GM21737 (cell line): ENCODE data around the gene FRMD5.
"Not testable (repeated sequence)": the region's sequence is repeated elsewhere in the genome, so short reads cannot be mapped to it uniquely, and the experiment has no call there.

Experiments
- ATAC-seq: cut with Tn5 transposase; IDR thresholded peaks from one replicate; pipeline ENCODE4 v1.9.1; 2021; ENCODE audit warnings: mild to moderate bottlenecking, moderate library complexity; ENCODE audit not compliant: unreplicated experiment

FRMD5 gene

GRCh38 chr15:44034933-44035624 lies 160.0 kb downstream of the FRMD5 start:
- no peak for ATAC-seq

GRCh38 chr15:44034334-44034733 lies 160.7 kb downstream of the FRMD5 start:
- no peak for ATAC-seq

- ATAC-seq: no peak
Measured at GRCh38 chr15:44033894-44034293, 161.2 kb downstream of the FRMD5 start.

GRCh38 chr15:44032820-44033219 lies 162.3 kb downstream of the FRMD5 start:
- not testable (repeated sequence) for ATAC-seq

- ATAC-seq: no peak
Measured at GRCh38 chr15:44029940-44030568, 165.0 kb downstream of the FRMD5 start.

- ATAC-seq: no peak
Measured at GRCh38 chr15:44029003-44029402, 166.1 kb downstream of the FRMD5 start.

GRCh38 chr15:44028349-44028748 lies 166.7 kb downstream of the FRMD5 start:
- ATAC-seq: no peak

- no peak for ATAC-seq
Measured at GRCh38 chr15:44024155-44024554, 170.9 kb downstream of the FRMD5 start.

GRCh38 chr15:44023176-44023575 lies 171.9 kb downstream of the FRMD5 start:
- ATAC-seq: no peak

- no peak for ATAC-seq
Measured at GRCh38 chr15:44018151-44018550, 176.9 kb downstream of the FRMD5 start.

GRCh38 chr15:44015545-44016305 lies 179.3 kb downstream of the FRMD5 start:
- ATAC-seq: no peak

GRCh38 chr15:44011238-44011854 lies 183.7 kb downstream of the FRMD5 start:
- ATAC-seq: no peak

- ATAC-seq: no peak
Measured at GRCh38 chr15:44010089-44010488, 185.0 kb downstream of the FRMD5 start.

- no peak for ATAC-seq
Measured at GRCh38 chr15:44009038-44009437, 186.0 kb downstream of the FRMD5 start.

- not testable (repeated sequence) for ATAC-seq
Measured at GRCh38 chr15:44000248-44000647, 194.8 kb downstream of the FRMD5 start.

- no peak for ATAC-seq
Measured at GRCh38 chr15:43998607-43999006, 196.5 kb downstream of the FRMD5 start.

- ATAC-seq: no peak
Measured at GRCh38 chr15:43991206-43991605, 203.9 kb downstream of the FRMD5 start.

GRCh38 chr15:43989938-43990337 lies 205.1 kb downstream of the FRMD5 start:
- no peak for ATAC-seq

GRCh38 chr15:43988900-43989299 lies 206.2 kb downstream of the FRMD5 start:
- ATAC-seq: no peak

- ATAC-seq: no peak
Measured at GRCh38 chr15:43987924-43988323, 207.1 kb downstream of the FRMD5 start.

- ATAC-seq: no peak
Measured at GRCh38 chr15:43985976-43986680, 208.9 kb downstream of the FRMD5 start.
